GM12874 (cell line): ENCODE measurements around the gene CCNL2.

ENCODE experiments used
- TF ChIP-seq, protein P1 (sequence below): IDR thresholded peaks from 2 replicates; pipeline ENCODE4 v1.5.1; 2011; ENCODE audit warnings: low read depth, mild to moderate bottlenecking, control low read depth, low read length, moderate library complexity; ENCODE audit not compliant: insufficient read depth

CCNL2 gene

DNA sequence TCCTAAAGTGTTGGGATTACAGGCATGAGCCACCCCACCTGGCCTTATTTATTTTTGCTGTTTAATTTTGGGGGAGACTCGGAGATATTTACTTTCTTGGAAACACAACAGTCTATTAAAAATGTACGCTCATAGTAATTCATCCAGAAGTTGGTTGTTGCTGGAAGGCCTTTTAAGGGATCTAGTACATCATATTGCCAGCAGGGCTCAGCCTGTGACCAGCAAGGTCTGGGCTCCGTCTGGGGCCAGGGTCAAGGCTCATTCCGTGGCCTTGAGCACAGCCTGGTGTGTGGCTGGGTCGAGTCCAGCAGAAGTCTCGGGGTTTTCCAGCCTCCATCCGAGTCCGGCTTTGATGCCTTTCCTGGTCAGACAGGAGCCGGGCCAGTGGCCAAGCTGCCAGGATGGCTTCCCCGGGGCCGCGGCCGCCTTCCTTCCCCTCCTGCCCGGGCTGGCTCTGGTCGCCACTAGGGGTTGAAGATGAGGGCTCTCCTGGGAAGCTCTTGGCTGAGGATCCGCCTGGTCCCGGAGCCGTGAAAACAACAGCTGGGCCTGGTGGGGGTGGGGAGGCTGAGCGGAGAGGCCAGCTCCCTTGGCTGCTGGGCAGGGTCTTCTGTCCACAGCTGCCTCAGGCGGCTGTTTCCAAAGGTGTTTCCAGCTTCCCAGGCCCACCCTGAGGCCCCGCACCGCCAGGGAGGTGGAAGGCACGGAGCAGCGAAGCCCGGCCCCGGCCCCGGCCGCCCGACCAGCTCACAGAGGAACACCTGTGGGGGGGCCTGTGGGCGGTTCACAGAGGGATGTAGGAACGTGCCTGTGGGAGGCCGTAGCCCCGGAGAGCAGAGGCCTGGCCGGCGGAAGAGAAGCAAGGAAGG lies 31.2 kb upstream of the CCNL2 start:
- TF ChIP-seq, protein P1, sequence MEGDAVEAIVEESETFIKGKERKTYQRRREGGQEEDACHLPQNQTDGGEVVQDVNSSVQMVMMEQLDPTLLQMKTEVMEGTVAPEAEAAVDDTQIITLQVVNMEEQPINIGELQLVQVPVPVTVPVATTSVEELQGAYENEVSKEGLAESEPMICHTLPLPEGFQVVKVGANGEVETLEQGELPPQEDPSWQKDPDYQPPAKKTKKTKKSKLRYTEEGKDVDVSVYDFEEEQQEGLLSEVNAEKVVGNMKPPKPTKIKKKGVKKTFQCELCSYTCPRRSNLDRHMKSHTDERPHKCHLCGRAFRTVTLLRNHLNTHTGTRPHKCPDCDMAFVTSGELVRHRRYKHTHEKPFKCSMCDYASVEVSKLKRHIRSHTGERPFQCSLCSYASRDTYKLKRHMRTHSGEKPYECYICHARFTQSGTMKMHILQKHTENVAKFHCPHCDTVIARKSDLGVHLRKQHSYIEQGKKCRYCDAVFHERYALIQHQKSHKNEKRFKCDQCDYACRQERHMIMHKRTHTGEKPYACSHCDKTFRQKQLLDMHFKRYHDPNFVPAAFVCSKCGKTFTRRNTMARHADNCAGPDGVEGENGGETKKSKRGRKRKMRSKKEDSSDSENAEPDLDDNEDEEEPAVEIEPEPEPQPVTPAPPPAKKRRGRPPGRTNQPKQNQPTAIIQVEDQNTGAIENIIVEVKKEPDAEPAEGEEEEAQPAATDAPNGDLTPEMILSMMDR = no peak

DNA sequence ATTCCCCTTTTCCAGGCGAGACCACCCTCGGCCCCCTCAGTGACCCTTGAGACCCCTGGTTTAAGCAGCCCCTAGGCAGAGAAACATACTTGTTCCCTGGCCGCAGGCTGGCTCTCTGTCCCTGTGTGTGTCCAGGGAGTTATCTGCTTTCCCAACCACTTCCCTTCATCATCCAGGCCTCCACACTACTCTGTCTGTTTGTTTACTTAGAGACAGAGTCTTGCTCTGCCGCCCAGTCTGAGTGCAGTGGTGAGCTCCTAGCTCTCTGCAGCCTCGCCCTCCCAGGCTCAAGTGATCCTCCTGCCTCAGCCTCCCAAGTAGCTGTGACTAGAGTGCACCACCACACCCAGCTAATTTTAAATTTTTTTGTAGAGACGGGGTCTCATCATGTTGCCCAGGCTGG lies 30.5 kb upstream of the CCNL2 start:
- TF ChIP-seq, protein P1 = no peak

DNA sequence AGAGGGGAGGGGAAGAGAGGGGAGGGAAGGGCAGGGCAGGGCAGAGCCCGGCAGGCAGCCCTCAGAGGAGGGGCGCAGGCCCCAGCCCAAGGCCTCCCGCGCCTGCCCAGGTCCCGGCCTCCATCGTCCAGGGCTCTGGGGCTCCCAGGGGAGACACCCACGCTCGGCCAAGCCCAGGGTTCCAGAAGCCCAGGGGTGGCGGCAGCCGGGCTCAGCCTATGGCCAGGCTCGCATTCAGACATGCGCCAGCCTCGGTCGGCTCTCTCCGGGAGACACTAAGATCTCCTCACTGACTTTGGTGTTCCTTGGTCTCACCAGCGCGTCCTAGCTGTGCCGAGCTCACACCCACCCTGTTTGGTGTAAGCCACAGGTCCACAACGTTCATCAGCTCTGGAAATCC lies 29.0 kb upstream of the CCNL2 start:
- TF ChIP-seq, protein P1 = no peak

DNA sequence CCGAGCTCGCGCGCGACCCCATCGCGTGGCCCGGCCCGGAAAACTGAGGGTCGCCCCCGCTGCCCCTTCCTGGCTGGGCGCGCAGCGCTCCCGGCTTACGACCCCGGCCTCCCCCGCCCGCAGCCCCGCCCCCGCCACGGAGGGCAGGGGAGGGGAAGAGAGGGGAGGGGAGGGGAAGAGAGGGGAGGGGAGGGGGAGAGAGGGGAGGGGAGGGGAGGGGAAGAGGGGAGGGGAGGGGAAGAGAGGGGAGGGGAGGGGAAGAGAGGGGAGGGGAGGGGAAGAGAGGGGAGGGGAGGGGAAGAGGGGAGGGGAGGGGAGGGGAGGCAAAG lies 28.6 kb upstream of the CCNL2 start:
- TF ChIP-seq, protein P1 = no peak

DNA sequence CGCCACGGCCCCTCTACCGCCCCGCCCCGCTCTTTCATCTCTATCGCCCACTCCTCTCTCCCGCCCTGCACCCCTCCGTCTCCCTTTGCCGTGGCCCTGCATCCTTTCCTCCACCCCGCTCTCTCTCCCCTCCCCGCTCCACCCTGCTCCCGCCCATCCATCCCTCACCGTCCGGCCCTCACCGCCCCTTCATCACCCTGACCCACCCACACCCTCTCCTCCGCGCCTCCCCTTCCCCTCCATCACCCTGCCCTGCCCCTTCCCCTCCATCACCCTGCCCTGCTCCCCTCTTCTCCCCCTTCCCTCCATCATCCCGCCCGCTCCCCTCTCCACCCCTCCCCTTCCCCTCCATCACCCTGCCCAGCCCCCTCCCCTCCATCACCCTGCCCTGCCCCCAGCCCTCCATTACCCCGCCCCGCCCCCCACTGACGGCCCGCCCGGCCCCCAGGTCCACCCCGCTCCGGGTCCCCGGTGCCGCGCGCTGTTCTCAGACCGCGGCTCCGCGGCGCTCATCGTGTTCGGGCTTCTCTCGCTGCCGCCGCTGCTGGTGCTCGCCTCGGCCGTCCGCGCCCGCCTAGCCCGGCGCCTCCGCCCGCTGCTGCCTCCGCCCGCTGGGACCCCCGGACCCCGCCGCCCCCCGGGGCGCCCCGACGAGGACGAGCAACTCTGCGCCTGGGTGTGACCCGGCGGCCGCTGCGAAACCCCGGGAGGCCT lies 28.1 kb upstream of the CCNL2 start:
- TF ChIP-seq, protein P1 = no peak

DNA sequence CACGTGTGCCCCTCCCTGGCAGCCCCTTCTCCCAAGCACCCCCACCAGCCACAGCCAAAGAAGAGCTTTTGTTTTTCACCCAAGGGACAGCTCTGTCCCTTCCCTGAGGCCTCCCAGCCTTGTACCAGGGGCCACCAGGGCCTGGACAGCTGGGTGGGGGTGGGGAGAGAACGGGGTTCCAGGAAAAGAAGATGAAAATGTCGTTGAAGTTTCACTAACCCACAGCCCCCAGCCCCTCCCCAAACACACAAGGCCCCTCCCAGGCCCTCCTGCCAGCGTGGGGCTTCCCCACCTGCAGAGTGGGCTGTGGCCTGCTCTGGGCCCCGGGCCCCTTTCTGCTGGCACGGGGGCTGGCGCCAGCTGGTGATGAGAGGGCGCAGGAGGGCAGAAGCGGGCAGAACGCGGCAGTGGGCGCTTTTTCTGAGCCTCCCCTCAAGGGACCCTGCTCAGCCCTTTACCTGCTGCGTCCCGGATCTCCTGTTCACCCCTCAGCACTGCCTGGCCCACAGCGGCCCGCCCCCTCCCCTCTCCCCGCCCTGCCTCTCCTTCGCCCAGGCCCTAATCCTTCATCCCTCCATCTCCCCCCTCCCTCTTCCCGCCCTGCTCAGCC lies 27.5 kb upstream of the CCNL2 start:
- TF ChIP-seq, protein P1 = no peak

DNA sequence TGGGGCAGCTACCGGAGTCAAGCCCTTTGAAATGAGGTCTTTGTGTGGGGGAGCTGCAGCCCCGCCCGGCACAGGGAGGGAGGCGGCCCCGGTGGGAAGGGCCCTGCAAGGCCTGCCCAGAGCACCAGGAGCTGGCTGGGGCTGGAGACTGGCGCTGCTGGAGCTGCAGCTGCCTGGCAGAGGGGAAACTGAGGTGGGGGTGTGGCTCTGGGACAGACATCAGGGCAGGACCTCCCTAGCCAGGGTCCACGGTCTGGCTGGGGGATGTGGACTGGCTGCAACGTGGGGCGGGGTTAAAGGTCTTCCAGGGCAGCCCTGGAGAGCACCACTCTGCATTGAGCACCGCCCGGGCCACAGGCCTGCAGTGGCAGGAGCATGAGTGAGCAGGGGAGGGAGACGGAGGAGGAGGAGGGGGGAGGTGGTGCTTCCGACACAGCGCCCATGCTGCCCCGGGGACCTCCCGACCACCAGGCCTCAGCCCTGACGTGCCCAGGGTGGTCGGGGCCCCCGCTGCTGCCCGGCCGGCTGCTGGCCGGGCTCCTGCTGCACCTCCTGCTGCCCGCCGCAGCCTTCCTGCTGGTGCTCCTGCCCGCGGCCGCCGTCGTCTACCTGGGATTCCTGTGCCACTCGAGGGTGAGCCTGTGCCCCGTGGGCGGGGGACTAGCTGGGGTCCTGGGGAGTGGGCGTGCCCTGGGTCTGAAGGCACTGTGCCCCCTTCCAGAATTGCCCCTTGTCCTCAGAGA lies 26.8 kb upstream of the CCNL2 start:
- TF ChIP-seq, protein P1 = no peak
